AG10803 (cell line): ENCODE data around the gene SFXN3.

Experiments used
- DNase-seq: peaks from one replicate; pipeline ENCODE4 v3.0.0; 2010; ENCODE audit warnings: low read depth
- H3K4me3 ChIP-seq: 2 replicates; pipeline ENCODE4 v1.5.1; 2011; ENCODE audit warnings: mild to moderate bottlenecking, low read length, control low read depth
- TF ChIP-seq, protein P1 (sequence below): conservative IDR thresholded peaks from 2 replicates; pipeline ENCODE4 v1.5.1; 2011; ENCODE audit warnings: mild to moderate bottlenecking, low read length, control low read depth, inconsistent platforms

SFXN3 gene

DNA sequence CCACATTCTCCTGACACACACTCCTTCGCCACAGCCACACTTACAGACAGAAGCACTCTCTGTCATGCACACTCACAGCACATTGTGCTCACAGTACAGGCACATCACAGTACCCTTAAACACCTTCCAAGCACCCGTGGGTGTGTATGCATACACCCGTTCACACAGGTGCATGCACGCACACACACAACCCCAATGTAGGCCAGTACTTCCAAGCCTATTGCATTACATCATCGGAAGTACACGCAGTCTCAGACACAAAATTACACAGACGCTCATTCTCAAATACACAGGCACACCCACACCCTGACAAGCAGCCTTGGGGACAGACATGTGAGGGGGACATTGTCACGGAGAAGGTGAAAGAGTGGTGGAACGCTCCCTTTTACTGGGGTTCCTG is 41.9 kb downstream of the SFXN3 start:
- TF ChIP-seq, protein P1, sequence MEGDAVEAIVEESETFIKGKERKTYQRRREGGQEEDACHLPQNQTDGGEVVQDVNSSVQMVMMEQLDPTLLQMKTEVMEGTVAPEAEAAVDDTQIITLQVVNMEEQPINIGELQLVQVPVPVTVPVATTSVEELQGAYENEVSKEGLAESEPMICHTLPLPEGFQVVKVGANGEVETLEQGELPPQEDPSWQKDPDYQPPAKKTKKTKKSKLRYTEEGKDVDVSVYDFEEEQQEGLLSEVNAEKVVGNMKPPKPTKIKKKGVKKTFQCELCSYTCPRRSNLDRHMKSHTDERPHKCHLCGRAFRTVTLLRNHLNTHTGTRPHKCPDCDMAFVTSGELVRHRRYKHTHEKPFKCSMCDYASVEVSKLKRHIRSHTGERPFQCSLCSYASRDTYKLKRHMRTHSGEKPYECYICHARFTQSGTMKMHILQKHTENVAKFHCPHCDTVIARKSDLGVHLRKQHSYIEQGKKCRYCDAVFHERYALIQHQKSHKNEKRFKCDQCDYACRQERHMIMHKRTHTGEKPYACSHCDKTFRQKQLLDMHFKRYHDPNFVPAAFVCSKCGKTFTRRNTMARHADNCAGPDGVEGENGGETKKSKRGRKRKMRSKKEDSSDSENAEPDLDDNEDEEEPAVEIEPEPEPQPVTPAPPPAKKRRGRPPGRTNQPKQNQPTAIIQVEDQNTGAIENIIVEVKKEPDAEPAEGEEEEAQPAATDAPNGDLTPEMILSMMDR, result no peak
- no peak for DNase-seq
- no peak overlapping the region for H3K4me3 ChIP-seq

DNA sequence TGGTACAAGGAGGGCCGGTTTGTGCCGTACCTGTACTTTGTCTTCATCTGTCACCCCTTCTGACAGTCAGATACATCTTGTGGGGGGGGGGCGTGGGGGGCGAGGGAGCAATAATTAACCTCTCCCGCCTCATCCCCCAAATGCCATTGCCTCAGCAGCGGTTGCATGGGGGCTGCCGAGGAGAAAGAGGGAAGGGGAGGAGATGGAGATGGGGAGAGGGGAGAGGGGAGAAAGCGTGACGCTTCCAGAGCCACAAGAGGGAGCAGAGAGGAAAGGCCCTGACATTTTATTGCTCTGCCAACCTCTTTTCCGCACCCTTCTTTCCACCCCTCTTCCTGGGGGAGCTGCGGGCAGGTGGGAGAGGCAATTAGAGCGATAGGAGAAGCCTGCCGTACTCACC is 42.6 kb downstream of the SFXN3 start:
- no peak overlapping the region for H3K4me3 ChIP-seq
- TF ChIP-seq, protein P1, result peak; percentile 12; the same call in 1 of the 2 replicates
- no peak for DNase-seq

DNA sequence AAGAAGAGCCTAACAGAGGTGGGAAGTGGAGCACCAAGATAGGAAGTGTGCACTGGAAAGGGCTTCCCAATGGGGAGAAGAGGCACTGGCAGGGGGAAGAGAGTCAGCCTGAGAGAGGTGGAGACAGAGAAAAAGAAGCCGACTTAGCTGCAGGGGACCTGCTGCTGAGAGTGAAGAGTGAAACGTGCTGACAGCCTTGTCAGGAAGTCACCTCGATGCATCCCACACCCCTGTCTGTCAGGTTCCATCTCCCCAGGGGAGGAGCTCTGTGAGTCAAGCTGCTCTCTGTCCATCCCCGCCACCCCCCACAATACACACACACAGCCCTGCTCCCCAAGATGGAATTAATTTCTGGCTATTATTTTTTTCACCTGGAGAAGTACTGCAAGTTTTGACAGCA is 44.7 kb downstream of the SFXN3 start:
- TF ChIP-seq, protein P1, result no peak
- no peak overlapping the region for H3K4me3 ChIP-seq
- no peak for DNase-seq

DNA sequence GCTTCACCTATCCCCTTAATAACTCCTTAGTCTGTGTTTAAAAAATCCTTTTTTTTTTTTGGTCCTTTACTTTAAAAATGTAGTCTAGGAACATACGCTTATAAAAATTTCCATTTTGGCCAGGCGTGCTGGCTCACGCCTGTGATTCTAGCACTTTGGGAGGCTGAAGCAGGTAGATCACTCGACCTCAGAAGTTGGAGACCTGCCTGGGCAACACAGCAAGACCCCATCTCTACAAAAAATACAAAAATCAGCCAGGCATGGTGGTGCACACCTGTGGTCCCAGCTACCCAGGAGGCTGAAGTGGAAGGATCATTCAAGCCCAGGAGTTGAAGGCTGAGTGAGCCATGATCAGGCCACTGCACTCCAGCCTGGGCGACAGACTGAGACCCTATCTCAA is 45.6 kb downstream of the SFXN3 start:
- no peak for DNase-seq
- TF ChIP-seq, protein P1, result no peak
- H3K4me3 ChIP-seq, result no peak overlapping the region

DNA sequence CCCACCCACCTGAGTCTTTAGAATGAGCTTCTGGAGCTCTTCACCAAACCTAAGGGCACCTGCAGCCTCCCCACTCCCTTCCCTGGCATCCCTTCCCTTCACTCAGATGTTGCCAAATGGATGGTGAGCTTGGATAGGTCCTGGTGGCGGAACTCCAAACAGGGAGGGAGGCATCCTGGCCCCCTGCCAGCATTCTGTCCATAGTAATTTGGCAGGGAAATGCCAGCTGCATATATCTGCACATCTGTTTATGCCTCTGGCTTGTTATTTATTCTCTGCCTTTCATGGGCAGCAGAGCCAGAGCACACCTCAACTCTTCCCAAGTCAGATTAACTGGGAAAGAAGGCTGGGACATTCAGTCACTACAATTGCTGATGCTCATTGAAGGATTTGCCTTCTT is 48.8 kb downstream of the SFXN3 start:
- TF ChIP-seq, protein P1, result no peak
- no peak for DNase-seq
- H3K4me3 ChIP-seq, result no peak overlapping the region

DNA sequence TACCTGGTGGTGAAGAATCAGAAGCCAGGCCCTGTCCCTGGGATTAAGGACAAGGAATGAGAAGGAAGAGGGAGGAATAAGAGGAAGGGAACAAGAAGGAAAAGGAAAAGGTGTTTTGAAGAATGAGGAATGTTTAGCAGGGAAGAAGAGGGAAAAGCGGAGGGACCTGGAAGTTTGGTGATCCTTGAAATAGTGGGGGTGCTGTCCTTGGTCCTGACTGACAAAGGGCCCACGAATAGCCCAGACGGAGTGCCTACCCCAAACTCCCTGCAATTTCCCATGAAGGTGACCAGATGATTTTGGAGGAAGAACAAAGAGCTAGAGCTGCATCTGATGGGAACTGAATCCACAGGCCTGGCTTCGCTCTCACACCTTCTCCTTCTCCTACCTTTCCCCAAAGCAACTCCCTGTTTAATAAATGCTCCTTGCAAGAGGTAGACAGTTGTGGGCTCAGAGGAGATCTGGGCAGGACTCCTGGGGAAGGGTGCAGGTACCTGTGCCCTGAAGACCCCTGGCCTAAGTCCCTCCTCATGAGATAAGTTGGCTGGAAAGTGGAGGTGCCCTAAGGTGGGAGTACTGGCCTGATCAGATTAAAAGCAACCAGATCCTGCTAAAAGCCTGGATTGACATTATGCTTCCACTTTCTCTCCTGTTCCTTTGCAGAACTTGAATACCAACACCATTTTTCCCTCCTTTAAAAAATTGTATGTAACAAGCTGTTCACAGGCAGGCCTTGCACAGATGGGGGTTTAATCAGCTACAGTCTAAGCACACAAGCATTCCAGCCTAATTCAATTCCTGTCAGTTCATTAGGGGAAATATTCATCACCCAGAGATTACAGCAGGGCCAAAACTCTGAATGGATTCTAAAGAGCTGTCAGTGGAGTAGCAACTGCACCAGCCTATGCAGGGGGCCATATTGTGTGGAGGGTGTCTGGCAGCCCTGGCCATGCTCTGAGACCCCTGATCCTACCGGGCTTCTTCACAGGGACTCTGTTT is 50.2 kb downstream of the SFXN3 start:
- DNase-seq, result no peak
- H3K4me3 ChIP-seq, result no peak overlapping the region
- TF ChIP-seq, protein P1, result no peak

DNA sequence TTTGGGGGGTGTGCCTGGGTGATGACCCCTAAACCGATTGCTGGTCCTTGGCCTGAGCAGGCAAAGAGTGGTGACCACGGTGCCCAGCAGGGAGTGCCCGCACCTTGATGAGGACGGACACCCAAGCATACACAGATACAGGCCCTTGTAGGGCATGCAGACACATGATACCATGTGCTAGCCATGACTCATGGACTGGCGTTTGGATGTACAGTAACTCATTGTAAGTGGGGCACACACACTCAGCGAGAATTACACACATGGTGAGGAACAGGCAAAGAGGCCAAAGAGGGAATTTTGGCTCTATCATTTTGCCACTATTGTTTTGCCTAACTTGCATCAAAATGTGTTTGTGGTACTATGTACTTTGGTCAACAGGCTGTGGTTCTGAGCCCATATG is 54.8 kb downstream of the SFXN3 start:
- TF ChIP-seq, protein P1, result no peak
- no peak for DNase-seq
- H3K4me3 ChIP-seq, result no peak overlapping the region
